ENCODE data around the gene WDR18.

Gene WDR18

DNA sequence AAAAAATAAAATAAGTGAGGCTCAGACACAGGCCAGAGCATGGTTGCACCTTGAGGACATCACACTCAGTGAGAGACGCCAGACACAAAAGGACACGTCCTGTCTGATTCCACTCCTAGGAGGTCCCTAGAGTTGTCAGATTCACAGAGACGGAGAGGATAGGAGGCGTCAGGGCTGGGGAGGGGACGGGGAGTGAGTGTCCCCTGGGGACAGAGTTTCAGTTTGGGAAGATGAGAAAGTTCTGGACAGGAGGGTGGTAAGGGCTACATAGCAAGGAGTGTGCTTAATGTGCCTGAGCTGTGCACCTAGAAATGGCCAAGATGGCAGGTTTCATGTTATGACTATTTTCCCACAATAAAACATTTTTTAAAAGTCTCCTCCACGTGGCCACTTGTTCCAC, 13.9 kb downstream of the WDR18 start:
- DNase-seq (ENCODE audit: low read depth), result no peak
- H3K4me3 ChIP-seq (ENCODE audit: low read depth, low read length), result no peak overlapping the region
- TF ChIP-seq, protein P1, sequence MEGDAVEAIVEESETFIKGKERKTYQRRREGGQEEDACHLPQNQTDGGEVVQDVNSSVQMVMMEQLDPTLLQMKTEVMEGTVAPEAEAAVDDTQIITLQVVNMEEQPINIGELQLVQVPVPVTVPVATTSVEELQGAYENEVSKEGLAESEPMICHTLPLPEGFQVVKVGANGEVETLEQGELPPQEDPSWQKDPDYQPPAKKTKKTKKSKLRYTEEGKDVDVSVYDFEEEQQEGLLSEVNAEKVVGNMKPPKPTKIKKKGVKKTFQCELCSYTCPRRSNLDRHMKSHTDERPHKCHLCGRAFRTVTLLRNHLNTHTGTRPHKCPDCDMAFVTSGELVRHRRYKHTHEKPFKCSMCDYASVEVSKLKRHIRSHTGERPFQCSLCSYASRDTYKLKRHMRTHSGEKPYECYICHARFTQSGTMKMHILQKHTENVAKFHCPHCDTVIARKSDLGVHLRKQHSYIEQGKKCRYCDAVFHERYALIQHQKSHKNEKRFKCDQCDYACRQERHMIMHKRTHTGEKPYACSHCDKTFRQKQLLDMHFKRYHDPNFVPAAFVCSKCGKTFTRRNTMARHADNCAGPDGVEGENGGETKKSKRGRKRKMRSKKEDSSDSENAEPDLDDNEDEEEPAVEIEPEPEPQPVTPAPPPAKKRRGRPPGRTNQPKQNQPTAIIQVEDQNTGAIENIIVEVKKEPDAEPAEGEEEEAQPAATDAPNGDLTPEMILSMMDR (IDR thresholded peaks at IDR 0.05; ENCODE audit: control insufficient read depth, extremely low read depth, insufficient read depth), result no peak

DNA sequence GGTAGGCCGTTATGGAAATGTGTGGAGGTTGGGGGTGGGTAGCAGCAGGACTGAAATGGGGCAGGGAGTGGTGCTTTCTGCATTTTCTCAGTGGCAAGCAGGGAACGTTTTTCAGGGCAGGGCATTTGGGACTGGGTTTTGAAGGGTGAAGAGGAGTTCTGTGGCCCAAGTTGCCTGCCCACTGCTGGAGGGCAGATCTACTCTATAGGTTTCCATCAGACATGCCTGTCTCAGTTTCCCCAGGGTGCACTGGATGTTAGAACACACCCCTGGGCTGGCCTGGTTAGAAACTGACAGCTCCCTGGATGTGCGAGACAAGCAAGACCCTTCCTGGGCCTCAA, 15.2 kb downstream of the WDR18 start:
- TF ChIP-seq, protein P1 (IDR thresholded peaks at IDR 0.05; ENCODE audit: control insufficient read depth, extremely low read depth, insufficient read depth), result no peak
- H3K4me3 ChIP-seq (ENCODE audit: low read depth, low read length), result no peak overlapping the region
- DNase-seq (ENCODE audit: low read depth), result no peak

DNA sequence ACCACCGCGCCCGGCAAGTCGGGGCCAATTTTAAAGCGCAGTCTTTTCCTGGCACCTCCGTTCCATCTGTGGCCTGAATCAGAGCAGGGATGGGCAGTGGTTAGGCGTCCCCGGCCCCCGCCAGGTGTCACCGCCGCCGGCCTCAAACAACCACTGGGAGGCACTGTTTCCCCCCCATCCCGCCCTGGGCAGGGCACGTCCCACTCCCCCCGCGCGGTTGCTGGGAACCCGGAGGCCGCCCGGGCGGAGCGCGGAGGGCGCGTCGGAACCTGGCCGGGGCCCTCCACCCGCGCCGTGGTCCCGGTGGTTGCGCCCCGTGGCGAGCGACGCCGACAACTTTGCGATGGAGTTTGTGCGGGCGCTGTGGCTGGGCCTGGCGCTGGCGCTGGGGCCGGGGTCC, 15.9 kb downstream of the WDR18 start, which contains the start of gene GRIN3B:
GRIN3B (plus strand) TSS at position 325 of the 400 bp plus-strand sequence; CDS start at position 344, 19 bp downstream.
- TF ChIP-seq, protein P1 (IDR thresholded peaks at IDR 0.05; ENCODE audit: control insufficient read depth, extremely low read depth, insufficient read depth), result peak; percentile 69
- no peak for DNase-seq (ENCODE audit: low read depth)
- no peak within 1 kb of the TSS for H3K4me3 ChIP-seq (ENCODE audit: low read depth, low read length)

DNA sequence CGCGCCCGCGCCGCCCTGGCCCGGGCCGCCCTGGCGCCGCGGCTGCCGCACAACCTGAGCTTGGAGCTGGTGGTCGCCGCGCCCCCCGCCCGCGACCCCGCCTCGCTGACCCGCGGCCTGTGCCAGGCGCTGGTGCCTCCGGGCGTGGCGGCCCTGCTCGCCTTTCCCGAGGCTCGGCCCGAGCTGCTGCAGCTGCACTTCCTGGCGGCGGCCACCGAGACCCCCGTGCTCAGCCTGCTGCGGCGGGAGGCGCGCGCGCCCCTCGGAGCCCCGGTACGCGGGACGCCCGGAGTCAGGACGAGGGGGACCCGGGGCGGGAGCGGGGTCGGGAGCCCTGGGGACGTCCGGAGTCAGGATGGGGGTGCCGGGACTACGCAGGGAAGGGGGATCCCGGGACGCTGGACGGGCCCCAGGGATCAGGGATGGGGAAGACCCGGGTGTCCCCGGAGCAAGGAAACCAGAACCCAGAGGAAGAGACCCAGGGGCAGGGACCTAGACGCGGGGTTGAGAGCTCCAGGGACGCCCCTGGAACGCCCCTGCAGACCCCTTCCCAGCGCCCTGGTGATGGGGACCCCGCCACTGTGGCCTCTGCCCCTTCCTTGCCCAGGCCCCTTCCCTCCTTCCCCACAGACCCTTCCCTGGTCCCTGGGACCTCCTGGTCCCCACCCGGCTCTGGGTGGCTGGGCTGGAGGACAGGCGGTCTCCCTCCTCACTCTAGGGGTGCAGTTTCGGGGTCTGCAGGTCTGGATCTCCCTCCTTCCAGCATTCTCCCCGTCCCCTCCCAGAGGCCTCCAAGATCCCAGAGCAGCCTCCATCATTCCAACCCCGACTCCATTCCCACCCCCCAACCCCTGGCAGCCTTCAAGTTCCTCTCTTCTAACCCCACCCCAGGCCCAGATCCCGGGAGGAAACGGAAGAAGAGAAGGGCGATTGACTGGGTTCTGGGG, 16.7 kb downstream of the WDR18 start:
- no peak for DNase-seq (ENCODE audit: low read depth)
- no peak overlapping the region for H3K4me3 ChIP-seq (ENCODE audit: low read depth, low read length)
- TF ChIP-seq, protein P1 (IDR thresholded peaks at IDR 0.05; ENCODE audit: control insufficient read depth, extremely low read depth, insufficient read depth), result no peak

DNA sequence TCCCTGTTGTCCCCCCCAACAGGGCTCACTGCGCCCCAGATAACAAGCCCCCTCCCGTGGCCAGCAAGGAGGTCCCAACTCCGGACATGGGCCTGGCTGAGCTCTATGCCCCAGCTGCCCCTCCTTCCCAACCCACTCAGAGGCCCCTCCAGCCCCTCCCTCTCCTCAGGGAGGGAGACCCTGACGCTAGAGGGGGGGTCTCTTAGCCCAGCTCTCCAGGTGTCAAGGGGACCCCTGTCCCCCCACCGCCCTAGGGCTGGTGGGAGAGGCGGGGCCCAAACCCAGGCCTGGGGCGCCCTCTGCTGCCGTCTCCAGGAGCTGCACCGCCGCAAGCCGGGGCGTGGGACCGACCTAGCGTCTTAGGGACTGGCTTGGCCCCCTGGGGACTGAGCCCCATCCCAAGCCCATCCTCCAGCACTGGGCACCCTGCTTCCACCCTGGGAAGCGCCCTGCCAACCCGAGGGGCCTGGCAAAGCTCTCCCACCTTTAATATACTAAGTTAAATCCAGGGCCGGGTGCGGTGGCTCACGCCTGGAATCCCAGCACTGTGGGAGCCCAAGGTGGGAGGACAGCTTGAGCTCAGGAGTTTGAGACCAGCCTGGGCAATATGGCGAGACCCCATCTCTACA, 17.5 kb downstream of the WDR18 start:
- H3K4me3 ChIP-seq (ENCODE audit: low read depth, low read length), result no peak overlapping the region
- TF ChIP-seq, protein P1 (IDR thresholded peaks at IDR 0.05; ENCODE audit: control insufficient read depth, extremely low read depth, insufficient read depth), result peak; percentile 90
- DNase-seq (ENCODE audit: low read depth), result no peak

DNA sequence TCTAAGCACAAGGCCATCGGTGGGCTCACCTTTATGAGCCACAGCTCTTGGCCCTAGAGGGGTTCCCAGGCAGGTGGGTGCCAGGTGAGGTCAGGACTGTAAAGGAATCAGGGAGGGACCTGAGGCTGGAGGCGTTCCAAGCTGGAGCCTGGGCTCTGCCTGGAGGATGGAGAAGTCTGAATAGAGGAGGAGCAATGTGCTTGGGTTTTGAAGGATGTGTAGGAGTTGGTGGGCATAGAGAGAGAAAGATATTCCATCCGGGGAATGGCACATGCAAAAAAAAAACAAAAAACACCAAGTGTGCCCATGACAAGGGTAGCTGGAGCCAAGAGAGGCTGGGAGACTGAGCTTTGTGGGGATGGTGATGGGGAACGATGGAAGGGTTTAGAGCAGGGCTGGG, 18.5 kb downstream of the WDR18 start:
- H3K4me3 ChIP-seq (ENCODE audit: low read depth, low read length), result no peak overlapping the region
- TF ChIP-seq, protein P1 (IDR thresholded peaks at IDR 0.05; ENCODE audit: control insufficient read depth, extremely low read depth, insufficient read depth), result no peak
- no peak for DNase-seq (ENCODE audit: low read depth)
